Measurements from ENCODE around the gene PRSS3. TPM values are rescaled to one million over a fixed set of nuclear protein-coding genes. Genes with fewer than 3 reads are reported as not detected.
"Not testable (repeated sequence)": the region's sequence is repeated elsewhere in the genome, so short reads cannot be mapped to it uniquely, and the experiment has no call there.

The PRSS3 gene
- total RNA-seq (2014; rRNA removed; shearing (Covaris generic)), result 106 and 123 TPM in 2 replicates

DNA sequence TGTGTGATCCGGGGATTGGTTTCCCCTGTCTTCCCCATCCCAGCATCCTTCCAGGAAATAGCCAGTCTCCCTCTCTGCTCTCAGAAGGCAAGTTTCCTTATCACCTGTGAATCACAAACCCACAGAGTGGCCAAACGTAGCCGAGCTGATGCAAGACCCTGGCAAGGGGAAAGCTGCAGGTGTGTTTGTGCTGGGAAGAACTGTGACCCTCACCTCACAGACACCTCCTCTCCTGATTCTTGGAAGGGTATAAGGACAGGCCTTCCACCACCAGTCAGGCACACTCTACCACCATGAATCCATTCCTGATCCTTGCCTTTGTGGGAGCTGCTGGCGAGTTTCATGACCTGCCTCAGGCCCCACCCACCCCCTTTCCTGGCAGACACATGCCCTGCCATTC is at the start of gene PRSS3:
Gene PRSS3, plus strand, starts transcription at position 281 of the 400 bp plus-strand sequence. Its CDS starts 13 bp downstream, at position 294.
- no peak for DNase-seq (ENCODE audit: low spot score)

DNA sequence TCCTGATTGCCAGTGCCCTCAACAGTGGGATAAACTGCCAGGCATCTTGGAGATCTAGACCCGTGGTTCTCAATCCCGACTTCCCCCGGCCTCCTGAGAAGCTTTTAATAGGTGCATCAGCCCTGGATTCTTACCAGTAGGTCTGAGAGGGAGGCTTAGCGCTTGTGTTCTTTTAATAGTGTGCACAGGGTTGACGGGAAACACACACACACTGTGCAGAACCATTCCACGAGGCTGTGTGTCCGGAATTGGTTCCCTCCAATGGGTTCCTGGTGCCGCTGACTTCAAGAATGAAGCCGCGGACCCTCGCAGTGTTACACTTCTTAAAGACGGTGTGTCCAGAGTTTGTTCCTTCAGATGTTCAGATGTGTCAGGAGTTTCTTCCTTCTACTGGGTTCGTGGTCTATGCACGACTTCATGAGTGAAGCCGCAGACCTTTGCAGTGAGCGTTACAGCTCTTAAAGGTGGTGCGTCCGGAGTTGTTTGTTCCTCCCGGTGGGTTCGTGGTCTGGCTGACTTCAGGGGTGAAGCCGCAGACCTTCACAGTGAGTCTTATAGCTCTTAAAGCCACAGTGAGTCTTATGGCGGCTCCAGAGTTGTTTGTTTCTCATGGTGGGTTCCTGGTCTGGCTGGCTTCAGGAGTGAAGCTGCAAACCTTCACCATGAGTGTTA is 46.6 kb upstream of the PRSS3 start:
- DNase-seq (ENCODE audit: low spot score), result no peak

DNA sequence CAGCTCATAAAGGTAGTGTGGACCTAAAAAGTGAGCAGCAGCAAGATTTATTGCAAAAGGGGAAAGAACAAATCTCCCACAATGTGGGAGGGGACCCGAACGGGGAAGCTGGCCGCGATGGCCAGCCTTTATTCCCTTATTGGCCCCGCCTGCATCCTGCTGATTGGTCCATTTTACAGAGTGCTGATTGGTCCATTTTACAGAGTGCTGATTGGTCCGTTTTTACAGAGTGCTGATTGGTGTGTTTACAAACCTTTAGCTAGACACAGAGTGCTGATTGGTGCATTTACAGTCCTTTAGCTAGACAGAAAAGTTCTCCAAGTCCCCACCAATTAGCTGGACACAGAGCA is 46.1 kb upstream of the PRSS3 start:
- not testable (repeated sequence) for DNase-seq (ENCODE audit: low spot score)

DNA sequence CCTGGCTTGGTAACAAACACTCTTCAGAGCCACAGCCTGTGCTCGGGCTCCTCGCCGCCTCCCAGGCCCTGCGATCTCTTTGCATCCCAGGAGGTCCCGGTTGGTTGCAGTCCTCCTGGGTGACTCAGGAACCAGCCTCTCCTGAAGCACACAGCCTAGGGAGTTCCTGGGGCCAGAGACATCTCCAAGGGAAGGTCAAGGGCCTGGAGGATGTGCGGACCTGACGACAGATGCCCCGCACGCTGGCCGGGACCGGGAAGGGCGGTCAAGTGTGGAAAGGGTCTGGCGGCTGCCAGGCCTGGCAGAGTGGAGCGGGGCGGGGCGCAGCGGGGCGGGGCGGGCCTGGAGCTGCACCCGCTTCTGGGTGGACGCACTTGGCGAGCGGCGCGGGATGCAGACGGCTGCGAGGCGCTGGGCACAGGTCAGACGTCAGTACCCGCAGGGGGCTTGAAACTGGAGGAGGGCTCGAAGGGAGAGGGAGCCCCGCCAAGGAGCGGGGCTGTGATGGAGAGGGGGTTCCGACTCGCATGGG is 45.0 kb upstream of the PRSS3 start:
- peak; percentile 67 for DNase-seq (ENCODE audit: low spot score)

DNA sequence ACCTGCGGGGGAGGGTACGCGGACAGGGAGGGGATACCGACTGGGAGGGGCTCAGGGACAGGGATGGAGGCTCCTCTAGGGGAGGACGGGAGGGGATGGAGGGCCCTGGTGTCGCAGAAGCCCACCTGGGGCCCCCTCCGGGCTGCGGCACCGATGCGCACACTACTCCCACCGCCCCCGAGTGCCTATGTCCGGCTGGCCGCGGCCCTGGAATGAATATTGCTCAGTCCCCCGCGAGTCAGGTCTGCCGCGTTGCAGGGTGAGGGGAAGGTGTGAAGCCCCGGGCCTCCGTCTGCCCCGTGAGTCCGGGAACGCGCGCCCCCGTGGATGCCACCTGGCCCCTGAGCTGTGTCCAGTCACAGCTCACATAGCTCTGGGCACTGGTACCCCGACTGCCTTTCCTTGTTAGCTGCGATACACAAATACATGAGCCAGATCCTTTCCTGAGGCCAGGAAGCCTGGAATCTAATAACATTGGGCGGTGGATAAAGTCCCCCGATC is 44.5 kb upstream of the PRSS3 start:
- peak; percentile 45 for DNase-seq (ENCODE audit: low spot score)

DNA sequence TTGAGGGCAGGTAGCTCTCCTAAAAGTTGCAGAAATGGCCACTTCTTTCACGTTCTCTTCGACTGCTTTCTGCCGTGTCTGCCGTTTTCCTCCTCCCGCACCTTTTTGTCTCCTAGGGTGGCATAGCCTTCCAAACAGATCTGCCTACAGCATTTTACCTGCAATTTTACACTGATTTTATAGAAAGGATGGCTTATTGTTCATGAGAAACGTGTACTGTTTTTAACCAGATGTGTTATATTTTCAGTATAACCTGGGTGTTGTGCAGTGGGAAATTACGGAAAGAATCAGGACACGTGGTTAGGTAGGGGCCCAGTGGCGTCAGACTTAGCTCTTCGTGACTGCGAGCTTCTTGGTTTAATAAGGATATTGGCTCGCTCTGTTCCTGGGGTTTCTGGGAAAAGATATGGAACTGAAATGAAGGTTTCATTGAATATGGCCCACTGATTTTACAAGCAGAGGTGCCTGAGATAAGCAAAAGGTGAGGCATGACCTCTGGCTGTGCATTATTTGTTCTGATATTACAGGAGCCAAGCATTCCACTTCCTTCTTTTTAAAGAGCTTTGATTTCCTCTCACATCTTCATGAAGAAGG is 43.7 kb upstream of the PRSS3 start:
- peak; percentile 61 for DNase-seq (ENCODE audit: low spot score)

DNA sequence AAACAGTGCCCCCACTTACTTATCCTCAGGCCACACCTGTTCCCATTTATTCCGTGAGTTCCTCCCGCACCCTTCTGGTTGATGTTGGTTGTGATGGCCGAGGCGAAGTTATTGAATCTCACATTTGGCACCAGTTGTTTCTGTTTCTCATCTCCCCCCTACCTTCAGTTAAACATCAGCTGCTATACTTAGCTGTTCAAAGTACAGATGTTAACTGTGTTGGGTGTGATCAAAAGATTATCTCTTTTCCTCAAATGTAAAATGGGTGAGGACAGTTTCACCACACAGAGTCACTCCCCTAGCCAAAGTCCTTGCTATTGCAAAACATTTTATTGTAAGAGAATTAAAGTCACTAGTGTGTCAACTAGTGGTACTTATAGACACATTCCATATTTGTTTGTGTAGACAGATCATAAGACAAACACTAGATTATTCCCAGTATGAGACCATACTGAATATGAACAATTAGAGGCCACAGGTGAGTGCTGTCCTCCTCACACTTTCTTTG is 43.2 kb upstream of the PRSS3 start:
- peak; percentile 68 for DNase-seq (ENCODE audit: low spot score)

DNA sequence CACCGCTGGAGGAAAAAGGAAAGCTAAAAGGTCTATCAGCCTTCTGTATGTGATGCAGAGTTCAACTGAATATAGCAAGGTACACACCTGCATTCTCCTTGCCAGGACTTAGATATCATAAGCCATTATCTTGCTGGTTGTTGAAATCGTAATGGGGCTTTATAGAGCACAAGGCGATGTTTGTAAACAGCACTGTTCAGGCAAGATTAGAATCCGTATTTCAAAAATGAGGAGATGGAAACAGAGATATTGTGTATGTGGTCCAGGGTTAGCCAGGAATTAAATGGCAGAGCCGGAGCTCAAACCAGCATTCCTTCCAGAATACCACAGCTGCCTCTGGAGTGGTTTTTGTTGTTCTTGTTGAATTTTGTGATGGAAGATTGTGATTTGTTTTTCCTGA is 42.6 kb upstream of the PRSS3 start:
- DNase-seq (ENCODE audit: low spot score), result not testable (repeated sequence)

DNA sequence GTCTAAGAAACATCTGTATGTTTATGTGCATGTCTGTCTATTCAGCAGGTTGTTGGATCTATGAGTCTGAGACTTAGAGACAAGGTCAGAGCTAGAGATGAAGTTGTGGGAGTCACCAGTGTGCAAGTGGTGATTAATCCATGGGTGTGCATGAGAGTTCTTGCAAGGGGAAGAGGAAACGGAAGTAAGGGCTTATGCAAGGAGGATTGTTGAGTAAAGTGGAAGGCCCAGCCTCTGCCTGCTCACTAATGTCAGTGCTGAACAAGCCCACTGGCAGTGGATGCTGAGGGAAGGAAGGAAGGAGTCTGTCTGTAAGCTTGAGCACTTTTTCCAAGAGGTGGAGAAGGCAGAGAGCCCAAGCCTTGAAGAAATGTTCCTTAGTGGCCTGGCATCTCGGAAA is 35.7 kb upstream of the PRSS3 start:
- DNase-seq (ENCODE audit: low spot score), result not testable (repeated sequence)

DNA sequence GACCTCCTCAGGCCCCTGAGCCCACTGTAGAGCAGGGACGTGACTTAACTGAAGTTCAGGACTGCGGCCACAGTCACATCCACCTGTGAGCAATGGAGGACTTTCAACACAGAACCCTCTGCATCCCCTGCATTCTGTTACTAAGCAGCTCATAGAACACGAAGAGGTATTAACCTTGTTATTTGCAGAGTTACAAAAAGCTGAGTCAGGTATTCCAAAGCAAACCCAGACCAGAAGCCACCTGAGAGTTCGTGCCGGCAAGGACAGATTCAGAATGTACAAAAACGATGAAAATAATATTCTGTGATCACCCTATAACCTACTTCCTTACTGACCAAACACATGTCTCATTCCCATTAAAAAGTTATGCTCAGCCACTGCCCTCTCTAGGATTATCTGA is 33.0 kb upstream of the PRSS3 start:
- DNase-seq (ENCODE audit: low spot score), result no peak

DNA sequence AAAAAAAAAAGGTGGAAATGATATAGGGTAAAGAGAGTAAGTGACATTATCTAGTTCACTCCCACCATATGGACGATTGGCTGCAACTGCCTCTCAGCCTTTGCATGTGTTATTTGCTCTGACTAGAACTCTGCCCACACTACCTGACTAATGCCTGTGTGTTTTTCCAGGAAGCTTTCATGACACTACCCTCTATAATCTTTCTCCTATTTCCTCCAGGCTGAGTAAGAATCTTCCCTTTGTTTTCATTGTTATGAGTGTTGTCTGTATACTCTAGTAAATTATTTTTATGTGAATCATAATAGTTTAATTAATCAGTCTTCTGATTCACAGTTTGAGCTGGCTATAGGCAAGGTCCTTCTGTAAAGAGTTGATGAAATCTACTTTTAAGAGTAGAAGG is 31.7 kb upstream of the PRSS3 start:
- peak; percentile 48 for DNase-seq (ENCODE audit: low spot score)

DNA sequence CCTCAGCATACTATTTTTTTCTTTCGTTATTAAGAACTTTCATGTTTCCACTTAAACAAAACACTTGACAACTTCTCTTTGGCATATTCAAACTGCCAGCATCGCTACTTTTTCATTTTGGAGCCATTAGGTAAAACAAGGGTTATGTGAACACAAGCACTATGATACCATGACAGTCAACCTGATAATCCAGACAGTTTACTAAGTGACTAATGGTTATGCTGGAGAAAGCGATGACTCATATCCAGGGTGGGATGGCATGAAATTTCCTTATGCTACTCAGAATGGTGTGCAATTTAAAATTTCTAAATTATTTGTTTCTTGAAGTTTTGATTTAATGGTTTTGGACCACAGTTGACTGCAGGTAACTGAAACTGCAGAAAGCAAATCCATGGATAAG is 29.9 kb upstream of the PRSS3 start:
- DNase-seq (ENCODE audit: low spot score), result peak; percentile 74

DNA sequence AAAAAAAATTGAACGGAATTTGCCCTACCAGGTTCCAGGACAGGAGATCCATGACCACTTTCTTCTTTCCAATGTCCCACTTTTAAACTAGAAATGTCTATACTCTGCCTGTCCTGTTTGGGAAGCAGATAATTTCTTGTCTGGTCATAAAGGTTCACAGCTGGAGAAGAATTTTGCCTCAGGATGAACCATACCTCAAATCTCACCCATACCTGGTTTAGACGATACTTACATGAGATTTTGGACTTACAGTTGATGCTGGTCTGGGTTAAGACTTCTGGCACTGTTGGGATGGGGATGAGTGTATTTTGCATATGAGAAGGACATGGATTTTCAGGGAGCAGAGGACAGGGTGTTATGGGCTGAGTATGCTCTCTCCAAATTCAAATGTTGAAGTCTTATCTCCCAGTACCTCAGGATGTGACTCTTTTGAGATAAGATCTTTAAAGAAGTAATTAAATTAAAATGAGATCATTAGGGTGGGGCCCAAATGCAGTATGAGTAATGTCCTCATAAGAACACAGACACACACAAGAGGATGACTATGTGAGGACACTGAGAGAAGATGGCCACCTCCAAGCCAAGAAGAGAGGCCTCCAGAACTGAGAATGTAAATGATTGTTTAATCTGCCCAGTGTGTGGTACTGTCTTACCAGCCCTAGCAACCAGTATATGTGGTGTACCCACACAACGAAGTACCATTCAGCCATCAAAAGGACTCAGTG is 25.0 kb upstream of the PRSS3 start:
- DNase-seq (ENCODE audit: low spot score), result peak; percentile 43

DNA sequence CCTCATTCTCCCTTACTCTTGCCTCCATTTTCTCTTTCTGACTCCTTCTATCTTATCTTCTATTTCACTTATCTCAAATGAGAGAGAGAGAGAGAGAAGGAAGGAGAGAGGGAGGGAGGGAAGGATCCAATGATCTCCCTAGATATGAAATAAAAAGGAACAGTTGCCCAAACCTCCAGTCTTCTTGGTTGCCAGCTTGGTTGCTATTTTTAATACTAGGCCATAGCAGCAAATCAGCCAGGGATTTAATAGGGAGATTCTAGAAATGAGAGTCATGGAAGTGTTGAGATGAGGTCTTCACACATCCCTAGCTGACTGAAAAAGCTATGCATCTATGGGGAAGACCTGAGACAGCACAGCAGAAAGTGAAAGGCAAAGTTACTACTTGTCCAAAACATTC is 22.2 kb upstream of the PRSS3 start:
- not testable (repeated sequence) for DNase-seq (ENCODE audit: low spot score)

DNA sequence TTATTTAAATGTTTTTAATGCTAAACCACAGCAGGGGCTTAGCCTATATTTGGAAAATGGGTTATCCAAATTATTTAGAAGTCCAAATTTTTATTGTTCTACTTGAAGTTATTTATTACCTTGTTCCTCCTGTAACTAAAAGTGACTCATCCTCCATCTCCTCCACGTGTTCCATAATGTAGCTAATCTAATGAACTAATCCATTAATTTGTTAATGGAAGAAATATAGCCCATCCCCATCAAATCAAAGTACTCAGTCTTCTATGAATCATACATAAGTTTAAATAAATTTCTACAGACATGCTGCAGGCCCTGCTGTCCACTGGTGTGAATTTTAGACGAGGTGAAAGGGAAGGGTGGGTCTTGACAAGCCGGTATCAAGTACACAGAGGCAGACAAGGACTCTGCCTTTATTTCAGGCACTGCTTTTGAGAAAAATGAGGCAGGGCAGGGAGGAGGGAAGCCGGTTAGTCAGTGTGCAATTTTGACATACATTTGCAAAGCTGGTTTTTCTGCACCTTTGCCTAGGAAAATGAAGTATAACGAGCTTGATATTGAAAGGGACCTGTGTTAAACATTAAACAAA is 21.2 kb upstream of the PRSS3 start:
- peak; percentile 83 for DNase-seq (ENCODE audit: low spot score)

DNA sequence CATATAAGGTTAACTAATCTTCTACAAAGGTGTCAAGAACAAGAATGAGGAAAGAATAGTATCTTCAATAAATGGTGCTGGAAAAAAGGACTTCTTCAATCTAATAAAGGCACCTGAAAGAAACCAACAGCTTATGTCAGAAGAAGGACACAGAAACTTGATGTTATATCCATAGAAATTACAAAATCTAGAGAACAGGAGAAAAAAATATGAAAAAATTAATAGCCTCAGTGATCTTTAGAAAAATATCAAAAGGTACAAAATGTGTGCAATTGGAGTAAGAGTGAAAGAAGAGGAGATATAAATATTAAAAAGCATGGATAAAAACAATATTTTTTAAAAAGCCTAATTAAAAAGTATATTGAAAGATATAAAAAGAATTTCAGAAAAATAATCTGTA is 18.8 kb upstream of the PRSS3 start:
- DNase-seq (ENCODE audit: low spot score), result no peak

DNA sequence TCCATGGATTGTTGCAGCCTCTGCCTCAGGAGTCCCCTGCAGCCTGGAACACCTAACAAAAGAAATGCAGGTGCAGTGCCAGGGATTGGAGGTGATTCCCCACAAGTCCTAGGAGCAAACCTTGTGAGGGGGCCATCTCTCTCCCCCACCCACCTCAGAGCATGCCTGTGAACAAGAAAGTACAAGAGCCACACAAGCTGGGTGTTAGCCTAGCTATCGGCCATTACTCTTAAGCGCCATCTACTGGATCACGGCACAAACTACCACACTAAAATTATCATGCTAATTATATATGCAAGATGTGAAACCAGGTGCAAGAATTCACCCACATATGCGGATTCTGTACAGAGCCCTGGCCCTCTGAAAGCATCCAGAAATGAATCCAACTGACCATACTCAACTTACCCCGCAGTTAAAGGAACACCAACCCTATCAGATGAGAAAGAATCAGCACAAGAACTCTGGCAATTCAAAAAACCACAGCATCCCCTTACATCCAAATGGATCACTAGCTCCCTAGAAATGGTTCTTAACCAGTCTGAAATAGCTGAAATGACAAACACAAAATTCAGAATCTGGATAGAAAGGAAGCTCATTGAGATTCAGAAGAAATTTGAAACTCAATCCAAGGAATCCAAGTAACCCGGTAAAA is 16.5 kb upstream of the PRSS3 start:
- peak; percentile 84 for DNase-seq (ENCODE audit: low spot score)

DNA sequence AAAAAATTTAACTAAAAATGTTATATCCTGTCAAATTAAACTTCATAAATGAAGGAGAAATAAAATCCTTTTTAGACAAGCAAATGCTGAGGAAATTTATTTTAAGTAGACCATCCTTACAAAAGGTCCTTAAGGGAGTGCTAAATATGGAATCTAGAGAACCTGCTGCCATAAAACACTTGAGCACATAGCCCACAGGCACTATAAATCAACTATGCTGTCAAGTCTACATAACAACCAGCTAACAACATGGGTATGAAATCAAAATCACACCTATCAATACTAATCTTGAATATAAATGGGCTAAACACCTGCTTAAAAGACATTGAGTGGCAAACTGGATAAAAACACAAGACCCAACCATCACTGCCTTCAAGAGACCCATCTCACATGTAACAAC is 15.1 kb upstream of the PRSS3 start:
- no peak for DNase-seq (ENCODE audit: low spot score)

DNA sequence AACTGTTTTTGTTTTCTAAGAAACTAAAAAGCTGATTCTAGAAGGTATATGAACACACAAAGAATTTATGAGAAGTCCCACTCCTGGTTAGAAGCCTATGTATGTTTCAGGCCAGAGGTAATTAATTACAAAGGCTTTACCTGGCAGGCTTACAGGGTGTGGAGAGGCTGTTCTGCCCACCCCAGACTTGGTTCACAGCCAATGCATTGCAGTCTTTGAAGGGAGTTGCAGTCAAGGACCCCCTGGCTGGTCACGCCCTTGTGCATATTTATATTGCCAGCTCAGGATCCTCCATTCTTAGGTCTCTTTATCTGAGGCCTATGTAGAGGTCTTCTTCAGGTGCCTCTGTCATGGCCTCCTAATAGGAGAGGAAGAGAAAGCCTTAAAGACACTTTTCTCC is 13.6 kb upstream of the PRSS3 start:
- no peak for DNase-seq (ENCODE audit: low spot score)

DNA sequence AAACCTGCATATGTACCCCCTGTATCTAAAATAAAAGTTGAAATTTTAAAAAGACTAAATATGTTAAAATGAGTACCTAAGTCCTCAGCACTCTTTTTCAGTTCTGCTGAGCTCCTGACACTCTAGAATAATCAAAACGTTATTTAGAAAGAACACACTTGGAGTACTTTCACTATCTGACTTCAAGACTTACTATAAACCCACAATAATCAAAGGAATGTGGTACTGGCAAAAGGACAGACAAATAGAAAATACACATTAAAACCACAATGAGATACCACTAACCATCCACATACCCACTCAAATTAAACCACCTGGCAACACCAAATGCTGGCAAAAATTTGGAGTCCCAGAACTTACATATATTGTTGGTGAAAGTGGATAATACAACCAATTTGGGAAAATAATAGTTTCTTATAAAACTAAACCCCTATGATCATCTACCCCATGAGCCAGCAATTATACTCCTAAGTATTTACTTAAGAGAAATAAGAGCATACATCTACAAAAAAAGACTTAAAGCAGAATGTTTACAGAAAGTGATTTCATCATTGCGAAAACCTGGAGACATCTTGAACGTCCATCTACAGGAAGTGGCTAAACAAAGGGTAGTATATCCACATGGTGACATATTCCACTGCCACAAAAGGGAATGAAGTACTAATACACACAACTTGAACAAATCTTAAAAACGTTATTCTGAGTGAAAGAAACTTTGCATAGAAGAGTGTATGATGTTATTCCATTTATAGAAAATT is 12.8 kb upstream of the PRSS3 start:
- DNase-seq (ENCODE audit: low spot score), result no peak

DNA sequence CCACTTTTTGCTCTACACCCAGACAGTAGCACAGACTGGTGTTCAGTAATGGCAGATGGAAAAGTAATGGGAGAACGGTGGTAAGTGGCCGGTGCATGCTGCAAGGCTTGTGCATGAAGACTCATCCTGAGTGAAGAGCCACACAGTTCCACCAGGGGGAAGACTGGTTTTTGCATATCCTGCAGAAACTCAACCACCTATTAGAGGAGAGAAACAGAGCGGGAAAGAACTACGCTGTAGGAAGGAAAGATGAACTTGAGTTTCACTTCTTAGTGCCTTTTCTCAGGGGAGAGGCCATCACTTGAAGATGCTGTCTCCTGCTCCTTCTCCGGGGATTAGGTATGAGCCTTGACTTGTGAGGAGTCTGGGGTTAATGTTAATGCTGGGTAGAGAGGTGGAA is 9.4 kb upstream of the PRSS3 start:
- no peak for DNase-seq (ENCODE audit: low spot score)

All from HT-29 (cell line).